Peyer's patch (tissue), 4 donors: ENCODE results near the gene IDI1.

Experiments used
- POLR2A ChIP-seq, 2 donors: fragments of 450-650 bp; IDR thresholded peaks; one replicate each; pipeline ENCODE4 v1.5.1; 2017; ENCODE audit warnings: antibody characterized with exemption in 2 of 2, mild to moderate bottlenecking in 2 of 2, moderate library complexity in 2 of 2
- TF ChIP-seq, protein P1 (sequence below), 6 experiments: fragments of 450-650 bp in 4 of 6; fragments of 200-600 bp in 2 of 6; sonication (generic) in 1 of 6; IDR thresholded peaks; one replicate each; pipeline ENCODE4 v1.5.1; 2017 to 2019; ENCODE audit warnings: antibody characterized with exemption in 6 of 6, mild to moderate bottlenecking in 3 of 6, moderate library complexity in 1 of 6

DNA sequence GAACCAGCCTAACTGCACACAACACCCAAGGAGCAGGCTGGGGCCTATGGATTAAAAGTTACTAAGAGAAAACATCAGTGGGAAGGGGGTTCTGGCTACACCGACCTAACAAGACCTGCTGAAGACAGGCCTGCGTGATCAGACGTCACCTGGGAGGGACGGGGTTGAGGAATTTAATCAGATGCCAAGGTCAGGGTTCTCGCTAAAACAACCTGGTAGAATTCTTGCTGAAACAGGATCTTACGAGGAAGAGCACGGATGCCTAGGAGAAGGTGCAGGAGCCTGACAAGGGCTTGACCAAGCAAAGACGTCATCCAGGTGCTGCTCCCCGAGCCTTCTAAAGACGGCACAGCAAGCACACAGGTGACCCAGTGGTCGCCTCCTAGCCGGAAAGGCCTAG is 24.8 kb downstream of the IDI1 start:
- TF ChIP-seq, protein P1, sequence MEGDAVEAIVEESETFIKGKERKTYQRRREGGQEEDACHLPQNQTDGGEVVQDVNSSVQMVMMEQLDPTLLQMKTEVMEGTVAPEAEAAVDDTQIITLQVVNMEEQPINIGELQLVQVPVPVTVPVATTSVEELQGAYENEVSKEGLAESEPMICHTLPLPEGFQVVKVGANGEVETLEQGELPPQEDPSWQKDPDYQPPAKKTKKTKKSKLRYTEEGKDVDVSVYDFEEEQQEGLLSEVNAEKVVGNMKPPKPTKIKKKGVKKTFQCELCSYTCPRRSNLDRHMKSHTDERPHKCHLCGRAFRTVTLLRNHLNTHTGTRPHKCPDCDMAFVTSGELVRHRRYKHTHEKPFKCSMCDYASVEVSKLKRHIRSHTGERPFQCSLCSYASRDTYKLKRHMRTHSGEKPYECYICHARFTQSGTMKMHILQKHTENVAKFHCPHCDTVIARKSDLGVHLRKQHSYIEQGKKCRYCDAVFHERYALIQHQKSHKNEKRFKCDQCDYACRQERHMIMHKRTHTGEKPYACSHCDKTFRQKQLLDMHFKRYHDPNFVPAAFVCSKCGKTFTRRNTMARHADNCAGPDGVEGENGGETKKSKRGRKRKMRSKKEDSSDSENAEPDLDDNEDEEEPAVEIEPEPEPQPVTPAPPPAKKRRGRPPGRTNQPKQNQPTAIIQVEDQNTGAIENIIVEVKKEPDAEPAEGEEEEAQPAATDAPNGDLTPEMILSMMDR (IDR thresholded peaks at IDR 0.05), result no peak
- TF ChIP-seq POLR2A (IDR thresholded peaks at IDR 0.05), result no peak
